M059J (cell line): Measurements from ENCODE around the gene SH3RF3. TPM values are rescaled to one million over a fixed set of nuclear protein-coding genes. Genes with fewer than 3 reads are reported as not detected.

Source experiments
- DNase-seq: peaks from one replicate; pipeline ENCODE4 v3.0.0-alpha.2; 2012; ENCODE audit warnings: low read depth
- total RNA-seq: library from RNA; depleted of rRNA; stranded (reverse); fragments of >200 nt; shearing (Covaris generic); gene quantifications from 2 replicates; pipeline ENCODE4 v1.2.3, GENCODE V29; 2014

Gene SH3RF3
- total RNA-seq, 1 experiment from 2014 or later: 2.5 TPM

DNA sequence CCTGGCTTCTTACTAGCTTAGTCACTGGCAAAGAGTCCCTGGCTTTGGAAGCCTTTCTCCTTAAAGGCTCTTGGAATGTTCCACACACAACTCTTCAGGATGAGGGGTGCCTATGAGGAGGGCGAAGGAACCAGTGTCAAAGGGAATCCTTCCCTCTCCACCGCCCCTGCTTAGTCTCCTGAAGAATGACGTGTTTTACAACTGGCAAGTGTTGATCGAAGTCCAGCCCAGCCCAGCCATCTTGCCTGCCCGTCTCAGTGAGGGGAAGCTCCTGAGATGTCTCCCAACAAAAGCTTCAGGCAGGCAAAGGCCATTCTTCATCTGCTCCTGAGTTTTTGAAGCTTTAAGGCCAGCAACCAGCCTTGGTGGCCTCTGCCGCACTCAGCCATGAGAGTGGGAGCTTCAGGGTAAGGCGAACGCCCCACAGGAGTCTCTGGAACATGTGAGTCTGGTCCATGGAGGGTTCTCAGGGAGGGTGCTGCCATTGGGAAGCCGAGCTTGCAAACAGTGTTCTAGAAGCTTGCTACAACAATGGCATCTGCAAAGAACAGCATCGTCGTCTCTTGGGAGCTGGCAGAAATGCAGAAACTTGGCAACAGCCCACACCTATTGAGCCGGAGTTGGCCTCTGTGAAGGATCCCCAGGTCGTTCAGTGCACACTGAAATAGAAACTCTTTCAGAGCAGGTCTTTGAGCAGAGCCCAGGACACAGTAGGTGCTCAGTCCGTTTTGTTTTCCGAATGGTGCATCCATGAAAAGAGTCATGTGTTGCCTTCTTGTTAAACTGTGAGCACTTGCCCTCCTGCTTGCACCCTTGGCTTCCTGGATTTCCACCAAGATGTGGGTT, 264.0 kb downstream of the SH3RF3 start:
- no peak for DNase-seq

DNA sequence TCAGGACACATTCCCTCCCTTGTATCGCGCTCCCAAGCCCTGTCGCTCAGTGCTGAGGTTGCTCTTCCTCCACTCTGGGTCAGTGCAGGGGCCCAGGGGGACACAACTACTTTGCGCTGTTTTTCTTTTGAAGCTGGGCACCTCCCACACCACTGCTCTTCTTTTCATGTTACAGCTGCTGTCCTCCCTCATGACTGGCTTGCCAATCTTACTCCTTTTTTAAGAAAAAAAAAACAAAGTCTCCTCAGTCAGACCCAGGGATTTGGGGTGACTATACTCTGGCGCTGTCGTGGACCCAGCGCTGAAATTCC, 264.6 kb downstream of the SH3RF3 start:
- no peak for DNase-seq

GRCh38 chr2:109395494-109396201, 266.6 kb downstream of the SH3RF3 start:
- no peak for DNase-seq

- DNase-seq: peak; percentile 25
Measured at GRCh38 chr2:109396202-109397180, 267.5 kb downstream of the SH3RF3 start.

DNA sequence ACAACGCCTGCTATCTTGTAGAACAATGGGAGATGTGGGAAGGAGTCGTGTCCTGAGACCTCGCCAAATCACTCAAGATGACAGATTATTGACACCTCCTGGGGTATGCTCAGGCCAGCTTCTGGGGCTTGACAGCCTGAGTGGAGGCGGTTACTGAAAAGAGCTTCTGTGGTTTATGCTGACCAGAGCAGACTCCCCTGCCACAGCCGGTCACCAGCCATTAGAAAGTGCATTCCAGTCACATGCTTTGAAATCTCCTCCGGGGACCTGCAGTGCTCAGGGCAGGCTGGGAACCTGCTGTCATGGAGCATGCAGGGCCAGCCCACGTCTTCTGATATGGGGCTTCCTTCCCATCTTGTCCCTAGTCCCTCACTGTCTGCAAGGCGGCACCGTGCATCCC, 268.9 kb downstream of the SH3RF3 start:
- DNase-seq: no peak

DNA sequence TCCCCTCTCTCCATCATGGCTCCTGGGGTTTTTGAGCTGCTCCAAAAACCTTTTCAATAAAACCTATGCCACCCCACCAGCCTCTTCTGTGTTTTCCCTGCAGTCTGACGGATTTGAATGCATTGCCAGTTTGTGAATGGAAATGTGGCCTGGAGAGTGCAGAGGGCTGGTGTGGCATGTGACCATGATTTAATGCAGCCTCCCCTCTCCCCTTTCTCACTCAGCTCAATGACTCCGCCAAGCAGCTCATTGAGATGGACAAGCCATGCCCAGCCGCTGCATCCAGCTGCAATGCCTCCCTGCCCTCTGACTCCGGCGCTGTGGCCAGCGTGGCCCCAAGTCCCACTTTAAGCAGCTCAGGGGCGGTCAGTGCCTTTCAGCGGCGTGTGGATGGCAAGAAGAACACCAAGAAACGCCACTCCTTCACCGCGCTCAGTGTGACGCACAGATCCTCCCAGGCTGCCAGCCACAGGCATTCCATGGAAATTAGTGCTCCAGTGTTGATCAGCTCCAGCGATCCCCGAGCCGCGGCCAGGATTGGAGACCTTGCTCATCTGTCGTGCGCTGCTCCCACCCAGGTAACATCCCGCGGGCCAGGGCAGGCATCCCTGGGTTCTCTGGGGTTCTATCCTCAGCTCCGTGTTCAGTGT, 269.5 kb downstream of the SH3RF3 start:
- no peak for DNase-seq

DNA sequence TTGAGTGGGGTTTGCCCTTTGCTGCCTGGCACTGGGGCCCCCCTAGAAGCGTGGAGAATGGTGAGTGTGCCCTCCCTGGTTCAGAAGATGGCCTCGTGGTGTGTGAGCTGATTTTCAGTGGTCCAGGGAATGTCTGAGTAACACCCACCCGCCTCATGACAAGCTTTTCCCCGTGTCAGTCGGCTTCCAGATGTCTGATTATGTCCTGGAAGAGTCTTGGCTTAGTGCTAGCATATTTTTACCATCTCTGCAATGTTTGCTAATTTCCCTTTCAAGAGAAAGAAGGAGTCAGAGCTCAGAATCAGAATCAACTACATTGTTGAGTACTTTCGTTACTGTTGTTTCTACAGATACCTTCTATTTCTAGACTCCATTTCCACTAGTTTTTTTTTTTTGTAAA, 270.1 kb downstream of the SH3RF3 start:
- no peak for DNase-seq

DNA sequence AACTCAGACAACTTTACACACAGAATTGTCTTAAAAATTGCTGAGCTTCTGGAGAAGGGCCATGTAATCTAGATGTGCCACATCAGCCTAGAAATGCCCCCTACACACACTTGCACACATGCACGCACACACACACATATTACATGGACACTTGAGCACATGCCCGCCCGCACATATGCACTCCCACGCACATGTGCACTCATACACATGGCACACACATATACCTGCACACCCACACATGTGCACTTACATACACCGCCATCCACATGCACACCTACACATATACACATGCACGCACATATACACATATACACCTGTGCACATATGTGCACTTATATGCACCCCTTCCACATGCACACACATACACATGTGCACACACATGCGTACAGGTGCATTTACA, 271.1 kb downstream of the SH3RF3 start:
- no peak for DNase-seq

- no peak for DNase-seq
Measured at GRCh38 chr2:109401370-109401769, 272.4 kb downstream of the SH3RF3 start.

DNA sequence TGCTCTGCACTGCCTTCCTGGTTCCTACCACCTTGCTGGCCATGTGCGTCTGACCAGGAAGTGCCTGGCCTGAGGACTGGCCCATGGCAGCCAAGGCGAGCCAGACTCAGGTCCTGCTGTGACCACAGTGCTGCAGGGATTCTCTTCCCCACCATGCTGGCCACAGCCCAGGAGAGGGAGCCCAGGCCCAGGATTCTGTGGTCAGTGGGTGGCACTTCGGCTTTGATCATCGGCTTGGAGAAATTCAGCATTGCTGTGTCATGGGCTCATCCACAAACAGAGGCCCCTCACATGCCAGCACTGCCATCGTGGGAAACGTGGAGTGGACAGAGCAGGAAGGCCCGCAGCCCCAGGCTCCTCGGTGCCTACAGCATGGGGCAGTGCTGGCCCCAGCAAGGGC, 273.2 kb downstream of the SH3RF3 start:
- DNase-seq: peak; percentile 77

- DNase-seq: no peak
Measured at GRCh38 chr2:109402980-109403840, 274.2 kb downstream of the SH3RF3 start.

DNA sequence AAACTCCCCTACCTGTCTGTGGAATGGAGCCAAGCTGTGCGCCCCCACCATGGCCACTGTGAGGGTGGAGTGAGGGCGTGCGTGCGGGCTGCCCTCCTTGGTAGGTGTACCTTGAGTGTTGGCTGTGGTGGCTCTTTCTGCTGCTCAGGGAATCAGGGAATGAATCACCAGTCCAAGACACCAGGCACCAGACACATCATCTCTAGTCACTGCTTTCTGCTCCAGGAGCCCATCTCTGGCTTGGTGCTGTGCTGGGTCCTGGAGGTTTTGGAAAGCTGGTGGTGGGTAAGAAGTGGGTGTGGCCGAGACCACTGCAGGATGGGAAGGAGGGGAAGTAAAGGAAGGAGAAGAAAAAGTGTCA, 274.8 kb downstream of the SH3RF3 start:
- DNase-seq: peak; percentile 39

GRCh38 chr2:109404681-109405080, 275.7 kb downstream of the SH3RF3 start:
- no peak for DNase-seq

DNA sequence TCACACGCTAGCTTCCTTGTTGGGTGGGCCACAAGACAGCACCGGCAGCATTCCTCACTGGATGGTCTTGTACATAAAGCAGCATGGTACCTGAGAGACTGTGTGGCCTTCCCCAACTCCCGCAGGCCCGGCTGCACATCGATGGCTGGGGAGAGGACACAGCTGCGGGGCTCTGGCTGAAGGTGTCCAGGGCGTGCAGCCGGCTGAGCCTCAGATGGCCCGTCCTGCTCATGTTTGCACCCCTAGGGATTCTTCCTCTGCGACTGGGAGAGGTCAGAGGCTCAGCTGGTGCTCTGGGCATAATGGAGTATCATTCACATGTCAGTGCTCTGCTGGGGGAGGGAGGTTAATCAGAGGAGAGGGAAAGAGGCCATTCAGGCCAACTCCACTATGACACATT, 276.9 kb downstream of the SH3RF3 start:
- no peak for DNase-seq

GRCh38 chr2:109406301-109406700, 277.3 kb downstream of the SH3RF3 start:
- DNase-seq: no peak

GRCh38 chr2:109407276-109408042, 278.5 kb downstream of the SH3RF3 start:
- no peak for DNase-seq

- DNase-seq: no peak
Measured at GRCh38 chr2:109408043-109408335, 279.0 kb downstream of the SH3RF3 start.

- DNase-seq: no peak
Measured at GRCh38 chr2:109409321-109410038, 280.5 kb downstream of the SH3RF3 start.

GRCh38 chr2:109410039-109410815, 281.2 kb downstream of the SH3RF3 start:
- no peak for DNase-seq
